ENCODE results near the gene KIAA0930. TPM values are rescaled to one million over a fixed set of nuclear protein-coding genes. Genes with fewer than 3 reads are reported as not detected.

The KIAA0930 gene
- polyA plus RNA-seq (83.5 and 129 TPM in 2 replicates), polyA minus RNA-seq (83.7 and 98.6 TPM in 2 replicates)

- H3K9me3 ChIP-seq (ENCODE audit: low read length) = no peaks in the 10 kb centered on the region
- no peaks in the 10 kb centered on the region for H3F3A ChIP-seq (ENCODE audit: insufficient read depth, low read length, poor library complexity, severe bottlenecking)
- TF ChIP-seq, protein P1, sequence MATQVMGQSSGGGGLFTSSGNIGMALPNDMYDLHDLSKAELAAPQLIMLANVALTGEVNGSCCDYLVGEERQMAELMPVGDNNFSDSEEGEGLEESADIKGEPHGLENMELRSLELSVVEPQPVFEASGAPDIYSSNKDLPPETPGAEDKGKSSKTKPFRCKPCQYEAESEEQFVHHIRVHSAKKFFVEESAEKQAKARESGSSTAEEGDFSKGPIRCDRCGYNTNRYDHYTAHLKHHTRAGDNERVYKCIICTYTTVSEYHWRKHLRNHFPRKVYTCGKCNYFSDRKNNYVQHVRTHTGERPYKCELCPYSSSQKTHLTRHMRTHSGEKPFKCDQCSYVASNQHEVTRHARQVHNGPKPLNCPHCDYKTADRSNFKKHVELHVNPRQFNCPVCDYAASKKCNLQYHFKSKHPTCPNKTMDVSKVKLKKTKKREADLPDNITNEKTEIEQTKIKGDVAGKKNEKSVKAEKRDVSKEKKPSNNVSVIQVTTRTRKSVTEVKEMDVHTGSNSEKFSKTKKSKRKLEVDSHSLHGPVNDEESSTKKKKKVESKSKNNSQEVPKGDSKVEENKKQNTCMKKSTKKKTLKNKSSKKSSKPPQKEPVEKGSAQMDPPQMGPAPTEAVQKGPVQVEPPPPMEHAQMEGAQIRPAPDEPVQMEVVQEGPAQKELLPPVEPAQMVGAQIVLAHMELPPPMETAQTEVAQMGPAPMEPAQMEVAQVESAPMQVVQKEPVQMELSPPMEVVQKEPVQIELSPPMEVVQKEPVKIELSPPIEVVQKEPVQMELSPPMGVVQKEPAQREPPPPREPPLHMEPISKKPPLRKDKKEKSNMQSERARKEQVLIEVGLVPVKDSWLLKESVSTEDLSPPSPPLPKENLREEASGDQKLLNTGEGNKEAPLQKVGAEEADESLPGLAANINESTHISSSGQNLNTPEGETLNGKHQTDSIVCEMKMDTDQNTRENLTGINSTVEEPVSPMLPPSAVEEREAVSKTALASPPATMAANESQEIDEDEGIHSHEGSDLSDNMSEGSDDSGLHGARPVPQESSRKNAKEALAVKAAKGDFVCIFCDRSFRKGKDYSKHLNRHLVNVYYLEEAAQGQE (IDR thresholded peaks at IDR 0.05; ENCODE audit: borderline replicate concordance) = no peak
- peak; percentile 67 for TF ChIP-seq POLR2AphosphoS5 (IDR thresholded peaks at IDR 0.05)
- H4K20me1 ChIP-seq (ENCODE audit: insufficient read depth) = peaks cover 10% of the 10 kb centered on the region
- H3K27me3 ChIP-seq (ENCODE audit: insufficient read depth, low read depth, low read length) = no peaks in the 10 kb centered on the region
- H3K36me3 ChIP-seq (ENCODE audit: insufficient read depth, low read length) = no peaks in the 10 kb centered on the region
- H3K9me2 ChIP-seq (ENCODE audit: insufficient read depth, low read length) = no peaks in the 10 kb centered on the region
- peaks cover 36% of the 10 kb centered on the region for H3K79me2 ChIP-seq (replicated peaks; ENCODE audit: insufficient read depth, low read length)
- peak within 1 kb of the TSS; percentile 77 for H3K4me2 ChIP-seq (ENCODE audit: low read length)
- H3K9ac ChIP-seq (ENCODE audit: low read length) = peak within 1 kb of the TSS; percentile 98
- H3K27ac ChIP-seq (ENCODE audit: low read length) = peak within 1 kb of the TSS; percentile 75
- peak within 1 kb of the TSS; percentile 51 for H2AFZ ChIP-seq (ENCODE audit: low read depth, low read length)
- peak within 1 kb of the TSS; percentile 97 for H3K4me3 ChIP-seq (ENCODE audit: low read length)
These were observed at the start of gene KIAA0930 for GRCh38 chr22:45240810-45241631. Gene KIAA0930 (minus strand): TSS chr22:45240894. CDS start chr22:45240703, 191 bp downstream.

GRCh38 chr22:45286854-45287551, 46.3 kb upstream of the KIAA0930 start:
- Histone ChIP-seq H3K4me3 (ENCODE audit: low read length) (no peak overlapping the region), H3K4me2 (ENCODE audit: low read length) (no peak overlapping the region), H3F3A (ENCODE audit: insufficient read depth, low read length, poor library complexity, severe bottlenecking) (no peaks in the 10 kb centered on the region), H3K36me3 (ENCODE audit: insufficient read depth, low read length) (no peaks in the 10 kb centered on the region), H3K79me2 (replicated peaks; ENCODE audit: insufficient read depth, low read length) (no peaks in the 10 kb centered on the region), H3K27me3 (ENCODE audit: insufficient read depth, low read depth, low read length) (peaks cover 23% of the 10 kb centered on the region), H2AFZ (ENCODE audit: low read depth, low read length) (no peak overlapping the region), H3K9me2 (ENCODE audit: insufficient read depth, low read length) (no peaks in the 10 kb centered on the region), H4K20me1 (ENCODE audit: insufficient read depth) (no peaks in the 10 kb centered on the region), H3K27ac (ENCODE audit: low read length) (no peak overlapping the region), H3K9ac (ENCODE audit: low read length) (no peak overlapping the region), H3K9me3 (ENCODE audit: low read length) (no peaks in the 10 kb centered on the region)
- TF ChIP-seq EZH2 (IDR thresholded peaks at IDR 0.05; ENCODE audit: borderline replicate concordance, insufficient read depth, low read length, poor library complexity, severe bottlenecking) (no peak), SMC3 (conservative IDR thresholded peaks at IDR 0.05; ENCODE audit: poor library complexity) (no peak), MXI1 (conservative IDR thresholded peaks at IDR 0.05; ENCODE audit: poor library complexity, severe bottlenecking) (no peak), RAD21 (conservative IDR thresholded peaks at IDR 0.05) (no peak), EP300 (conservative IDR thresholded peaks at IDR 0.05; ENCODE audit: poor library complexity, severe bottlenecking) (no peak), POLR2AphosphoS5 (IDR thresholded peaks at IDR 0.05) (no peak), TAF1 (IDR thresholded peaks at IDR 0.05; ENCODE audit: low read depth) (no peak)
- TF ChIP-seq, protein P2, sequence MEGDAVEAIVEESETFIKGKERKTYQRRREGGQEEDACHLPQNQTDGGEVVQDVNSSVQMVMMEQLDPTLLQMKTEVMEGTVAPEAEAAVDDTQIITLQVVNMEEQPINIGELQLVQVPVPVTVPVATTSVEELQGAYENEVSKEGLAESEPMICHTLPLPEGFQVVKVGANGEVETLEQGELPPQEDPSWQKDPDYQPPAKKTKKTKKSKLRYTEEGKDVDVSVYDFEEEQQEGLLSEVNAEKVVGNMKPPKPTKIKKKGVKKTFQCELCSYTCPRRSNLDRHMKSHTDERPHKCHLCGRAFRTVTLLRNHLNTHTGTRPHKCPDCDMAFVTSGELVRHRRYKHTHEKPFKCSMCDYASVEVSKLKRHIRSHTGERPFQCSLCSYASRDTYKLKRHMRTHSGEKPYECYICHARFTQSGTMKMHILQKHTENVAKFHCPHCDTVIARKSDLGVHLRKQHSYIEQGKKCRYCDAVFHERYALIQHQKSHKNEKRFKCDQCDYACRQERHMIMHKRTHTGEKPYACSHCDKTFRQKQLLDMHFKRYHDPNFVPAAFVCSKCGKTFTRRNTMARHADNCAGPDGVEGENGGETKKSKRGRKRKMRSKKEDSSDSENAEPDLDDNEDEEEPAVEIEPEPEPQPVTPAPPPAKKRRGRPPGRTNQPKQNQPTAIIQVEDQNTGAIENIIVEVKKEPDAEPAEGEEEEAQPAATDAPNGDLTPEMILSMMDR (IDR thresholded peaks at IDR 0.05; ENCODE audit: poor library complexity, severe bottlenecking) = no peak
- TF ChIP-seq, protein P1 (IDR thresholded peaks at IDR 0.05; ENCODE audit: borderline replicate concordance) = no peak

All from neural cell (in vitro differentiated cells).